HCT116 (cell line): Measurements from ENCODE around the gene TBC1D14. TPM values are rescaled to one million over a fixed set of nuclear protein-coding genes. Genes with fewer than 3 reads are reported as not detected.

Experiments used
- ATAC-seq: fragments of 200-7000 bp; cut with Tn5 transposase; 2 replicates; pipeline ENCODE4 v1.9.1; 2020; ENCODE audit warnings: mild to moderate bottlenecking, moderate library complexity
- BruUV-seq: library from RNA; stranded (reverse); fragments of 400-500 nt; replicated peaks from 2 replicates; lab custom pipeline; 2021; lab: Mats Ljungman, UMichigan
- CTCF ChIA-PET: fragments of 300-600 bp; sonication (Branson Sonifier 250); formaldehyde crosslinking; loops from one replicate; lab custom pipeline; 2021; ENCODE audit warnings: antibody characterized with exemption; lab: Charles Lee
- POLR2A ChIA-PET: fragments of 300-600, 350-600 bp; sonication (Branson Sonifier 250); formaldehyde crosslinking; loops from one replicate; lab custom pipeline; 2021; ENCODE audit warnings: antibody characterized with exemption; lab: Charles Lee
- RAD21 ChIA-PET, 2 experiments: fragments of 300-600 bp; sonication (Branson Sonifier 250); formaldehyde crosslinking; loops; one replicate each; lab custom pipeline; 2023; ENCODE audit warnings: low total read pairs in 2 of 2; ENCODE audit not compliant: uncharacterized antibody in 2 of 2, unreplicated experiment in 2 of 2, low non-redundant PET in 1 of 2; lab: Charles Lee
- DNase-seq: peaks from one replicate; pipeline ENCODE4 v3.0.0-alpha.2; 2010; ENCODE audit warnings: low read depth, low spot score
- H2AFZ ChIP-seq: fragments of 200-600 bp; shearing (Covaris generic), sonication (generic); 2 replicates; pipeline ENCODE4 v1.6.1; 2017; ENCODE audit warnings: low read depth, mixed run types, mixed read lengths, antibody characterized with exemption, low read length; ENCODE audit not compliant: poor library complexity, severe bottlenecking
- H3K27ac ChIP-seq: 2 replicates; pipeline ENCODE4 v1.5.1; 2012; ENCODE audit warnings: low read depth, low read length
- H3K27me3 ChIP-seq: fragments of 200-600 bp; sonication (generic); 2 replicates; pipeline ENCODE4 v1.6.1; 2016; ENCODE audit warnings: mixed run types, low read length, mixed read lengths; ENCODE audit not compliant: insufficient read depth
- H3K36me3 ChIP-seq, 2 experiments: fragments of 200-500 bp in 1 of 2; fragments of 200-600 bp in 1 of 2; sonication (Bioruptor generic) in 1 of 2; sonication (generic) in 1 of 2; 2 replicates each; pipeline versions ENCODE4 v1.5.1 to v1.6.1; 2014 to 2016; ENCODE audit warnings: low read length in 2 of 2, inconsistent platforms in 1 of 2, mixed read lengths in 1 of 2, mixed run types in 1 of 2; ENCODE audit not compliant: insufficient read depth in 2 of 2, control insufficient read depth in 1 of 2
- H3K4me1 ChIP-seq, 2 experiments: fragments of 200-600 bp in 1 of 2; sonication (generic) in 1 of 2; 2 replicates each; pipeline versions ENCODE4 v1.5.1 to v1.6.1; 2012 to 2017; ENCODE audit warnings: low read length in 2 of 2, inconsistent platforms in 1 of 2, mild to moderate bottlenecking in 1 of 2, mixed read lengths in 1 of 2, mixed run types in 1 of 2, moderate library complexity in 1 of 2; ENCODE audit not compliant: insufficient read depth in 2 of 2, control insufficient read depth in 1 of 2
- H3K4me2 ChIP-seq: fragments of 200-600 bp; sonication (generic); 2 replicates; pipeline ENCODE4 v1.6.1; 2017; ENCODE audit warnings: mixed run types, low read length, mixed read lengths
- H3K4me3 ChIP-seq, 2 experiments: fragments of 200-600 bp in 1 of 2; sonication (generic) in 1 of 2; replicated peaks in 1 of 2; 2 replicates each; pipeline ENCODE4 v1.5.1; 2011 to 2016; ENCODE audit warnings: low read length in 2 of 2, control low read depth in 1 of 2, low read depth in 1 of 2, mild to moderate bottlenecking in 1 of 2, mixed read lengths in 1 of 2, mixed run types in 1 of 2
- H3K79me2 ChIP-seq: fragments of 200-600 bp; sonication (generic); 2 replicates; pipeline ENCODE4 v1.6.1; 2017; ENCODE audit warnings: mild to moderate bottlenecking, mixed run types, low read length, moderate library complexity, mixed read lengths; ENCODE audit not compliant: insufficient read depth
- H3K9ac ChIP-seq: fragments of 200-600 bp; sonication (generic); 2 replicates; pipeline ENCODE4 v1.6.1; 2016; ENCODE audit warnings: low read length, mixed read lengths
- H3K9me2 ChIP-seq: fragments of 200-600 bp; sonication (generic), shearing (Covaris generic); 2 replicates; pipeline ENCODE4 v1.6.1; 2017; ENCODE audit warnings: mixed run types, mild to moderate bottlenecking, moderate library complexity; ENCODE audit not compliant: insufficient read depth
- H3K9me3 ChIP-seq, 2 experiments: fragments of 200-500 bp in 1 of 2; fragments of 200-600 bp in 1 of 2; sonication (Bioruptor generic) in 1 of 2; sonication (generic) in 1 of 2; 2 replicates each; pipeline ENCODE4 v1.6.1; 2014 to 2017; ENCODE audit warnings: low read length in 2 of 2, mixed read lengths in 2 of 2, inconsistent platforms in 1 of 2, low read depth in 1 of 2, mild to moderate bottlenecking in 1 of 2, mixed run types in 1 of 2, moderate library complexity in 1 of 2; ENCODE audit not compliant: control insufficient read depth in 1 of 2, insufficient read depth in 1 of 2
- H4K20me1 ChIP-seq: fragments of 200-600 bp; sonication (generic), shearing (Covaris generic); 2 replicates; pipeline ENCODE4 v1.6.1; 2017; ENCODE audit warnings: mixed run types, mild to moderate bottlenecking, moderate library complexity; ENCODE audit not compliant: insufficient read depth
- ATF3 ChIP-seq: IDR thresholded peaks from 2 replicates; pipeline ENCODE4 v1.6.1; 2012
- CBX3 ChIP-seq: IDR thresholded peaks from 2 replicates; pipeline ENCODE4 v1.6.1; 2012; ENCODE audit warnings: low read depth
- CTCF ChIP-seq, 3 experiments: fragments of 200-600 bp in 1 of 3; sonication (generic) in 1 of 3; IDR thresholded peaks in 2 of 3; conservative IDR thresholded peaks in 1 of 3; 2 replicates each; pipeline ENCODE4 v1.5.1; 2012 to 2017; ENCODE audit warnings: low read depth in 2 of 3, low read length in 2 of 3, antibody characterized with exemption in 1 of 3, borderline replicate concordance in 1 of 3, control low read depth in 1 of 3, mild to moderate bottlenecking in 1 of 3, mixed read lengths in 1 of 3, mixed run types in 1 of 3, moderate library complexity in 1 of 3; ENCODE audit not compliant: insufficient read depth in 1 of 3
- EZH2 ChIP-seq: fragments of 200-600 bp; sonication (generic); IDR thresholded peaks from 2 replicates; pipeline ENCODE4 v1.6.1; 2017; ENCODE audit warnings: antibody characterized with exemption, mixed run types
- EZH2phosphoT487 ChIP-seq: fragments of 200-600 bp; IDR thresholded peaks from 2 replicates; pipeline ENCODE4 v1.6.1; 2018; ENCODE audit warnings: antibody characterized with exemption, borderline replicate concordance
- JUND ChIP-seq: IDR thresholded peaks from 2 replicates; pipeline ENCODE4 v1.6.1; 2012
- MAX ChIP-seq: IDR thresholded peaks from 2 replicates; pipeline ENCODE4 v1.6.1; 2012
- POLR2A ChIP-seq: IDR thresholded peaks from 2 replicates; pipeline ENCODE4 v1.7.0; 2011; ENCODE audit warnings: borderline replicate concordance; ENCODE audit not compliant: insufficient read depth, insufficient read length; ENCODE audit errors: extremely low read depth
- POLR2AphosphoS5 ChIP-seq: IDR thresholded peaks from 2 replicates; pipeline ENCODE4 v1.6.1; 2011; ENCODE audit warnings: mild to moderate bottlenecking, low read depth, low read length, moderate library complexity
- SIN3A ChIP-seq: IDR thresholded peaks from 2 replicates; pipeline ENCODE4 v1.6.1; 2012; ENCODE audit warnings: low read depth
- SP1 ChIP-seq: IDR thresholded peaks from 2 replicates; pipeline ENCODE4 v1.6.1; 2012; ENCODE audit warnings: low read depth
- ZBTB33 ChIP-seq: IDR thresholded peaks from 2 replicates; pipeline ENCODE4 v1.6.1; 2011; ENCODE audit warnings: mild to moderate bottlenecking, low read length, moderate library complexity; ENCODE audit not compliant: insufficient replicate concordance; ENCODE audit errors: extremely low read depth
- ZFX ChIP-seq: fragments of 450-650 bp; IDR thresholded peaks from 2 replicates; pipeline ENCODE4 v1.6.1; 2017
- ZNF274 ChIP-seq: fragments of 200-500 bp; sonication (Bioruptor generic); IDR thresholded peaks from 2 replicates; pipeline ENCODE4 v1.6.1; 2014; ENCODE audit warnings: mild to moderate bottlenecking, low read depth, low read length, inconsistent platforms
- intact Hi-C: fragments of 100-400 bp; cut with micrococcal nuclease; formaldehyde crosslinking; loops from 2 replicates; pipeline ENCODE4 v1.10.0; 2022
- total RNA-seq: library from RNA; stranded (reverse); gene quantifications from one replicate; pipeline ENCODE4 v1.2.1, GENCODE V29; 2021; ENCODE audit not compliant: unreplicated experiment

Gene TBC1D14
- total RNA-seq, 1 experiment from 2014 or later = 62.9 TPM

- Histone ChIP-seq H3K36me3 (no peaks in the 10 kb centered on the region), H3K27me3 (no peaks in the 10 kb centered on the region), H3K4me2 (no peak overlapping the region), H3K4me1 (peaks cover 4 to 19% of the 10 kb centered on the region in 2 experiments; a peak in 3 of 4 replicates), H3K9ac (no peak overlapping the region), H3K9me3 (no peaks in the 10 kb centered on the region), H3K4me3 (no peak overlapping the region), H3K79me2 (peaks cover 35% of the 10 kb centered on the region), H4K20me1 (no peaks in the 10 kb centered on the region), H2AFZ (no peak overlapping the region), H3K27ac (no peak overlapping the region), H3K9me2 (no peaks in the 10 kb centered on the region)
- CTCF ChIA-PET = no interaction called here
- RAD21 ChIA-PET = no interaction called here
- TF ChIP-seq MAX (no peak), EZH2phosphoT487 (no peak), POLR2A (no peak), JUND (no peak), CTCF (IDR thresholded peaks at IDR 0.05 in 2 of 3, conservative IDR thresholded peaks at IDR 0.05 in 1 of 3; ENCODE audit: borderline replicate concordance in 1 of 3, insufficient read depth in 1 of 3, low read depth in 2 of 3, low read length in 2 of 3) (no peak), CBX3 (no peak), EZH2 (no peak), POLR2AphosphoS5 (no peak)
- ATAC-seq (no peak), DNase-seq (no peak)
- intact Hi-C loops = no loop called here
- POLR2A ChIA-PET = no interaction called here
- BruUV-seq = no TSS peak
Measured at GRCh38 chr4:6959261-6959660, 49.6 kb downstream of the TBC1D14 start.

- ATAC-seq (no peak), DNase-seq (no peak)
- no TSS peak for BruUV-seq
- Histone ChIP-seq H3K9me3 (no peaks in the 10 kb centered on the region), H3K27me3 (no peaks in the 10 kb centered on the region), H4K20me1 (no peaks in the 10 kb centered on the region), H3K79me2 (peaks cover 28% of the 10 kb centered on the region), H3K4me2 (no peak overlapping the region), H3K36me3 (no peaks in the 10 kb centered on the region), H3K9me2 (no peaks in the 10 kb centered on the region), H2AFZ (no peak overlapping the region), H3K4me1 (peaks cover 0 to 10% of the 10 kb centered on the region in 2 experiments; a peak in 1 of 4 replicates), H3K9ac (no peak overlapping the region), H3K4me3 (no peak overlapping the region), H3K27ac (no peak overlapping the region)
- ChIA-PET POLR2A (no interaction called here), CTCF (no interaction called here), RAD21 (no interaction called here)
- intact Hi-C loops = no loop called here
- TF ChIP-seq POLR2AphosphoS5 = no peak
- no peak for TF ChIP-seq ATF3
- no peak for TF ChIP-seq ZBTB33
- TF ChIP-seq ZFX = no peak
- TF ChIP-seq SIN3A = no peak
- TF ChIP-seq ZNF274 = no peak
- no peak for TF ChIP-seq CBX3
- no peak for TF ChIP-seq JUND
- no peak for TF ChIP-seq SP1
- no peak for TF ChIP-seq EZH2phosphoT487
- no peak for TF ChIP-seq POLR2A
Measured at GRCh38 chr4:6960154-6960553, 50.5 kb downstream of the TBC1D14 start.
